ENCODE measurements around the gene MUSTN1.

MUSTN1 gene

GRCh38 chr3:52790741-52791140 lies 44.1 kb downstream of the MUSTN1 start:
- no peak for ATAC-seq
- H3K4me3 Mint-ChIP-seq: no peak overlapping the region
- H3K27ac Mint-ChIP-seq: no peak overlapping the region
- DNase-seq: no peak
- H3K9me3 Mint-ChIP-seq: no peaks in the 10 kb centered on the region
- H3K4me1 Mint-ChIP-seq: no peaks in the 10 kb centered on the region
- H3K27me3 Mint-ChIP-seq: no peaks in the 10 kb centered on the region

- DNase-seq: no peak
- H3K27me3 Mint-ChIP-seq: no peaks in the 10 kb centered on the region
- no peaks in the 10 kb centered on the region for H3K9me3 Mint-ChIP-seq
- no peak overlapping the region for H3K4me3 Mint-ChIP-seq
- ATAC-seq: no peak
- H3K27ac Mint-ChIP-seq: no peak overlapping the region
- no peaks in the 10 kb centered on the region for H3K4me1 Mint-ChIP-seq
Observed at GRCh38 chr3:52790337-52790736, 44.5 kb downstream of the MUSTN1 start.

- Mint-ChIP-seq H3K27me3 (no peaks in the 10 kb centered on the region), H3K4me1 (no peaks in the 10 kb centered on the region), H3K9me3 (no peaks in the 10 kb centered on the region), H3K27ac (no peak overlapping the region), H3K4me3 (no peak overlapping the region)
- no peak for ATAC-seq
- no peak for DNase-seq
Observed at GRCh38 chr3:52789746-52790040, 45.1 kb downstream of the MUSTN1 start.

GRCh38 chr3:52788890-52789745 lies 45.7 kb downstream of the MUSTN1 start:
- Mint-ChIP-seq H3K4me3 (no peak overlapping the region), H3K4me1 (no peaks in the 10 kb centered on the region), H3K27me3 (no peaks in the 10 kb centered on the region), H3K27ac (peak overlapping the region in 1 of 2 donors; percentile 72), H3K9me3 (no peaks in the 10 kb centered on the region)
- ATAC-seq: no peak
- no peak for DNase-seq

- Mint-ChIP-seq H3K27me3 (no peaks in the 10 kb centered on the region), H3K27ac (no peak overlapping the region), H3K4me3 (no peak overlapping the region), H3K4me1 (no peaks in the 10 kb centered on the region), H3K9me3 (no peaks in the 10 kb centered on the region)
- ATAC-seq (no peak), DNase-seq (no peak)
Observed at GRCh38 chr3:52787672-52788625, 46.9 kb downstream of the MUSTN1 start.

- Mint-ChIP-seq H3K4me1 (no peaks in the 10 kb centered on the region), H3K9me3 (no peaks in the 10 kb centered on the region), H3K27ac (no peak overlapping the region), H3K27me3 (no peaks in the 10 kb centered on the region), H3K4me3 (no peak overlapping the region)
- ATAC-seq: no peak
- DNase-seq: no peak
Observed at GRCh38 chr3:52787246-52787645, 47.6 kb downstream of the MUSTN1 start.

- DNase-seq: no peak
- ATAC-seq: no peak
- H3K27me3 Mint-ChIP-seq: peaks cover 6% of the 10 kb centered on the region
Observed at GRCh38 chr3:52786330-52787215, 48.2 kb downstream of the MUSTN1 start.

GRCh38 chr3:52784931-52785590 lies 49.8 kb downstream of the MUSTN1 start:
- Mint-ChIP-seq H3K27me3 (peaks cover 14% of the 10 kb centered on the region), H3K4me3 (no peak overlapping the region), H3K4me1 (no peaks in the 10 kb centered on the region), H3K27ac (no peak overlapping the region), H3K9me3 (no peaks in the 10 kb centered on the region)
- no peak for ATAC-seq
- no peak for DNase-seq

More at GRCh38 chr3:52786330-52787215, 48.2 kb downstream of the MUSTN1 start:
- H3K9me3 Mint-ChIP-seq: no peaks in the 10 kb centered on the region
- H3K4me3 Mint-ChIP-seq: no peak overlapping the region
- H3K27ac Mint-ChIP-seq: no peak overlapping the region
- H3K4me1 Mint-ChIP-seq: no peaks in the 10 kb centered on the region

GRCh38 chr3:52784021-52784621 lies 50.7 kb downstream of the MUSTN1 start:
- ATAC-seq: no peak
- no peak overlapping the region for H3K27ac Mint-ChIP-seq
- H3K9me3 Mint-ChIP-seq: no peaks in the 10 kb centered on the region
- no peaks in the 10 kb centered on the region for H3K4me1 Mint-ChIP-seq
- no peak for DNase-seq
- peaks cover 14% of the 10 kb centered on the region for H3K27me3 Mint-ChIP-seq
- no peak overlapping the region for H3K4me3 Mint-ChIP-seq

- ATAC-seq (no peak), DNase-seq (no peak)
- H3K9me3 Mint-ChIP-seq: no peaks in the 10 kb centered on the region
- peaks cover 14% of the 10 kb centered on the region for H3K27me3 Mint-ChIP-seq
- no peaks in the 10 kb centered on the region for H3K4me1 Mint-ChIP-seq
- no peak overlapping the region for H3K27ac Mint-ChIP-seq
- H3K4me3 Mint-ChIP-seq: no peak overlapping the region
Observed at GRCh38 chr3:52783211-52783555, 51.6 kb downstream of the MUSTN1 start.

Measured in stimulated activated naive CD8-positive, alpha-beta T cell treated with anti-CD3 and anti-CD28 coated beads, Interleukin-15, amount 100 ng/mL, for 72 hours (primary cell).